K562 (cell line): ENCODE measurements around the gene SLC20A1. TPM values are rescaled to one million over a fixed set of nuclear protein-coding genes. Genes with fewer than 3 reads are reported as not detected.
A peak's percentile ranks its signal among the peaks of the same experiment; 100 is the strongest.

Source experiments
- ATAC-seq: fragments of 200-7000 bp; cut with Tn5 transposase; 3 replicates; pipeline ENCODE4 v1.9.1; 2020; ENCODE audit warnings: moderate library complexity
- BruUV-seq: library from RNA; stranded (reverse); fragments of 400-500 nt; replicated peaks from 2 replicates; lab custom pipeline; 2021; lab: Mats Ljungman, UMichigan
- CTCF ChIA-PET: fragments of 300-600 bp; formaldehyde crosslinking; extraction: SDS; loops from one replicate; lab custom pipeline; 2021; ENCODE audit warnings: low intra/inter-chr PET ratio; lab: Yijun Ruan, JAX
- POLR2A ChIA-PET: fragments of 300-600, 350-650 bp; sonication (Branson Sonifier 250); formaldehyde crosslinking; extraction: SDS; loops from one replicate; lab custom pipeline; 2021; ENCODE audit warnings: antibody characterized with exemption, inconsistent platforms; lab: Yijun Ruan, JAX
- DNase-seq, 4 experiments: peaks; one replicate each; pipeline versions ENCODE4 v3.0.0 to v3.0.0-alpha.2; 2011 to 2018; ENCODE audit warnings: low spot score in 3 of 4, mixed read lengths in 3 of 4; ENCODE audit errors: extremely low read depth in 1 of 4
- FAIRE-seq: peaks from 2 replicates; lab custom pipeline; 2011; peaks lifted over from hg19 to GRCh38; lab: Jason Lieb, UNC
- H2AFZ ChIP-seq: 2 replicates; pipeline ENCODE4 v1.6.0; 2011; ENCODE audit warnings: low read depth, low read length, control low read depth, inconsistent platforms
- H3K27ac ChIP-seq: fragments of 200-600 bp; 3 replicates; pipeline ENCODE4 v1.8.0; 2011; ENCODE audit warnings: low read depth, mild to moderate bottlenecking, control low read depth, inconsistent platforms, low read length, moderate library complexity, mixed read lengths; ENCODE audit errors: extremely low read depth
- H3K27me3 ChIP-seq, 2 experiments: fragments of 300-600 bp in 1 of 2; 2 replicates in 1 of 2; 3 replicates in 1 of 2; pipeline versions ENCODE4 v1.6.0 to v1.8.0; 2011; ENCODE audit warnings: inconsistent platforms in 2 of 2, low read length in 2 of 2, mild to moderate bottlenecking in 1 of 2, mixed read lengths in 1 of 2, moderate library complexity in 1 of 2; ENCODE audit not compliant: control insufficient read depth in 2 of 2, insufficient read depth in 2 of 2
- H3K36me3 ChIP-seq: fragments of 300-600 bp; 3 replicates; pipeline ENCODE4 v1.8.0; 2011; ENCODE audit warnings: mild to moderate bottlenecking, low read length, inconsistent platforms; ENCODE audit not compliant: control insufficient read depth, insufficient read depth
- H3K4me1 ChIP-seq, 2 experiments: fragments of 200-600 bp in 1 of 2; replicated peaks in 1 of 2; 2 replicates in 1 of 2; 3 replicates in 1 of 2; pipeline versions ENCODE4 v1.5.1 to v1.8.0; 2011; ENCODE audit warnings: inconsistent platforms in 2 of 2, low read length in 2 of 2, mild to moderate bottlenecking in 1 of 2, mixed read lengths in 1 of 2, moderate library complexity in 1 of 2; ENCODE audit not compliant: control insufficient read depth in 2 of 2, insufficient read depth in 2 of 2
- H3K4me2 ChIP-seq: 2 replicates; pipeline ENCODE4 v1.6.1; 2011; ENCODE audit warnings: low read length, control low read depth, inconsistent platforms, mixed read lengths; ENCODE audit not compliant: insufficient read depth
- H3K4me3 ChIP-seq: fragments of 200-600 bp; sonication (generic), shearing (Covaris generic); 2 replicates; pipeline ENCODE4 v1.5.1; 2016; ENCODE audit warnings: control low read depth, inconsistent platforms
- H3K79me2 ChIP-seq: fragments of 200-600 bp; 3 replicates; pipeline ENCODE4 v1.8.0; 2011; ENCODE audit warnings: low read length, inconsistent platforms; ENCODE audit not compliant: control insufficient read depth, insufficient read depth
- H3K9ac ChIP-seq, 2 experiments: 2 replicates each; pipeline versions ENCODE4 v1.6.0 to v1.6.1; 2011; ENCODE audit warnings: low read depth in 2 of 2, low read length in 2 of 2, control low read depth in 1 of 2, inconsistent platforms in 1 of 2, mild to moderate bottlenecking in 1 of 2, mixed read lengths in 1 of 2; ENCODE audit not compliant: insufficient read depth in 1 of 2
- H3K9me1 ChIP-seq: one replicate; pipeline ENCODE4 v1.6.0; 2011; ENCODE audit warnings: inconsistent platforms, mild to moderate bottlenecking, low read length, moderate library complexity; ENCODE audit not compliant: control insufficient read depth, insufficient read depth
- H3K9me3 ChIP-seq: replicated peaks from 2 replicates; pipeline ENCODE4 v1.5.1; 2011; ENCODE audit warnings: low read depth, low read length, inconsistent platforms; ENCODE audit not compliant: control insufficient read depth, insufficient read depth
- H4K20me1 ChIP-seq: replicated peaks from 2 replicates; pipeline ENCODE4 v1.6.1; 2011; ENCODE audit warnings: low read length, inconsistent platforms, mixed read lengths; ENCODE audit not compliant: control insufficient read depth, insufficient read depth
- CEBPB ChIP-seq: fragments of 450-650 bp; IDR thresholded peaks from 2 replicates; pipeline ENCODE4 v1.6.1; 2016; ENCODE audit warnings: missing genetic modification characterization, missing compliant biosample characterization
- FOXK2 ChIP-seq, 2 experiments: fragments of 450-650 bp; IDR thresholded peaks in 1 of 2; conservative IDR thresholded peaks in 1 of 2; 2 replicates each; pipeline ENCODE4 v1.6.1; 2016; ENCODE audit warnings: low read depth in 2 of 2, mild to moderate bottlenecking in 1 of 2
- KDM4B ChIP-seq, 2 experiments: fragments of 450-650 bp in 1 of 2; sonication (generic) in 1 of 2; IDR thresholded peaks; 2 replicates each; pipeline ENCODE4 v1.6.1; 2016 to 2017; ENCODE audit warnings: borderline replicate concordance in 2 of 2, antibody characterized with exemption in 1 of 2, low read depth in 1 of 2, mild to moderate bottlenecking in 1 of 2
- NUFIP1 ChIP-seq: fragments of 450-650 bp; IDR thresholded peaks from 2 replicates; pipeline ENCODE4 v1.6.1; 2018; ENCODE audit not compliant: partially characterized antibody
- WGBS: fragments of 100-300 bp; shearing (Covaris generic); methylation state at CpG from one replicate; pipeline ENCODE4 v1.1.6; 2016; ENCODE audit warnings: low coverage, mixed read lengths; ENCODE audit not compliant: insufficient coverage; ENCODE audit errors: missing lambda C conversion rate; 5-methylcytosine and 5-hydroxymethylcytosine counted together
- in situ Hi-C: fragments of 300-500 bp; cut with MboI; formaldehyde crosslinking; loops from 4 replicates; pipeline ENCODE4 v1.15.0; 2018; ENCODE audit warnings: inconsistent platforms, mixed read lengths
- intact Hi-C: fragments of 100-400 bp; cut with micrococcal nuclease; formaldehyde crosslinking; loops from 2 replicates; pipeline ENCODE4 v1.14.2; 2022
- polyA plus RNA-seq, 8 experiments: library from polyadenylated mRNA; depleted of rRNA in 4 of 8; stranded (reverse) in 5 of 8; unstranded in 3 of 8; fragments of >200 nt; fragmentation: Nextera tagmentation in 2 of 8; fragmentation: Illumina TruSeq in 1 of 8; extraction: Ambion mirVana in 2 of 8; extraction: Trizol in 1 of 8; gene quantifications; 2 replicates each; pipeline versions ENCODE4 v1.2.1 to v1.2.3, GENCODE V29; 2011 to 2014; ENCODE audit warnings: inconsistent platforms in 1 of 8, missing spikeins in 1 of 8
- total RNA-seq, 7 experiments: library from RNA; depleted of rRNA in 6 of 7; stranded (reverse); fragments of >200 nt in 6 of 7; fragmentation: Illumina TruSeq in 2 of 7; extraction: Trizol in 2 of 7; gene quantifications; 2 replicates each; pipeline versions ENCODE4 v1.2.1 to v1.2.3, GENCODE V29; 2011 to 2021; ENCODE audit warnings: low replicate concordance in 1 of 7
- TF ChIP-seq, protein P1 (sequence below): sonication (generic); IDR thresholded peaks from 2 replicates; pipeline ENCODE4 v1.6.1; 2016
- TF ChIP-seq, protein P2 (sequence below): sonication (generic); formaldehyde crosslinking; IDR thresholded peaks from 2 replicates; pipeline ENCODE4 v1.8.1; 2023; ENCODE audit warnings: mild to moderate bottlenecking, missing genetic modification reagents
- TF ChIP-seq, protein P3 (sequence below), 2 experiments: fragments of 450-650 bp in 1 of 2; sonication (generic) in 1 of 2; formaldehyde crosslinking in 1 of 2; IDR thresholded peaks; 2 replicates each; pipeline versions ENCODE4 v1.7.1 to v1.9.0; 2016 to 2022; ENCODE audit warnings: inconsistent platforms in 1 of 2, mild to moderate bottlenecking in 1 of 2, missing genetic modification reagents in 1 of 2

The SLC20A1 gene
- total and polyA plus RNA-seq, 9 of the 15 experiments (the other 6 are each of a cell fraction or from before 2014, with no cell fraction given), result 53.8 to 150 (median 74.7) TPM

DNA sequence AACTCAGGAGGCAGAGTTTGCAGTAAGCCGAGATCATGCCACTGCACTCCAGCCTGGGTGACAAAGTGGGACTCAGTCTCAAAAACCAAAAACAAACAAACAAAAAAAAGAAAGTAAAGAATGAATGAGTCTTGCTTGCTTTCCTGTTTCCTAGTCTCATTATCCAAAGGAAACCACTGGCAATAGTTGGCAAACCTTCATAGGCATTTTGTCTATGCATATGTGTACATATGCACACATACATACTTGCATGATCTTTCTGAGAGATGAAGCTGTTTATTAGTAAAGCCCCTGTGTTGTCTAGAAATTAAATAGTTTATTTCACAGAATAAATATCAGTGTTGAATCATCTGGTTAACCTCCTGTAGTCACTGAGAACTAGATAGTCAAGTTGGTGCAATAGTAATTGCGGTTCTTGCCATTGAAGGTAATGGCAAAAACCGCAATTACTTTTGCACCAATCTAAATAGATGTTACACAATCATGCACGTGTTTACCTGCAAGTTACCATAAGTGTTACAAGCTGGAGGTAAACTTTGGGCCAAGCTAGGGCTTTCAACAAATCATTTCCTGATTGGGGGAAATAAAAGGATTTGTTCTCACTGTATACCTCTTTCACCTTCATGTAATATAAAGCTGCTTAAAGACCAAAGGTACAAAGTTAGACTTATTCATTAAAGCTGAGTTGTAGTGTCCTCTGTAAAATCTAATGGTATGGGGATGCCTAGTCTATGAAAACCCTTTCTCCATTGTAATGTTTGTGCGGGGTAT lies 24.7 kb downstream of the SLC20A1 start:
- no peak for FAIRE-seq
- BruUV-seq, result no TSS peak
- 48% methylated on average over 5 of the region's 5 CpGs for WGBS
- TF ChIP-seq FOXK2 (conservative IDR thresholded peaks at IDR 0.05 in 1 of 2, IDR thresholded peaks at IDR 0.05 in 1 of 2; ENCODE audit: low read depth in 2 of 2) (no peak), NUFIP1 (no peak), CEBPB (tag) (peak; percentile 86), KDM4B (IDR thresholded peaks at IDR 0.05; ENCODE audit: borderline replicate concordance in 2 of 2, low read depth in 1 of 2) (no peak)
- TF ChIP-seq, protein P1, sequence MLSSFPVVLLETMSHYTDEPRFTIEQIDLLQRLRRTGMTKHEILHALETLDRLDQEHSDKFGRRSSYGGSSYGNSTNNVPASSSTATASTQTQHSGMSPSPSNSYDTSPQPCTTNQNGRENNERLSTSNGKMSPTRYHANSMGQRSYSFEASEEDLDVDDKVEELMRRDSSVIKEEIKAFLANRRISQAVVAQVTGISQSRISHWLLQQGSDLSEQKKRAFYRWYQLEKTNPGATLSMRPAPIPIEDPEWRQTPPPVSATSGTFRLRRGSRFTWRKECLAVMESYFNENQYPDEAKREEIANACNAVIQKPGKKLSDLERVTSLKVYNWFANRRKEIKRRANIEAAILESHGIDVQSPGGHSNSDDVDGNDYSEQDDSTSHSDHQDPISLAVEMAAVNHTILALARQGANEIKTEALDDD, result 0 out of 2 replicates have a peak, but pooled peaks have one; percentile 21
- TF ChIP-seq, protein P2, sequence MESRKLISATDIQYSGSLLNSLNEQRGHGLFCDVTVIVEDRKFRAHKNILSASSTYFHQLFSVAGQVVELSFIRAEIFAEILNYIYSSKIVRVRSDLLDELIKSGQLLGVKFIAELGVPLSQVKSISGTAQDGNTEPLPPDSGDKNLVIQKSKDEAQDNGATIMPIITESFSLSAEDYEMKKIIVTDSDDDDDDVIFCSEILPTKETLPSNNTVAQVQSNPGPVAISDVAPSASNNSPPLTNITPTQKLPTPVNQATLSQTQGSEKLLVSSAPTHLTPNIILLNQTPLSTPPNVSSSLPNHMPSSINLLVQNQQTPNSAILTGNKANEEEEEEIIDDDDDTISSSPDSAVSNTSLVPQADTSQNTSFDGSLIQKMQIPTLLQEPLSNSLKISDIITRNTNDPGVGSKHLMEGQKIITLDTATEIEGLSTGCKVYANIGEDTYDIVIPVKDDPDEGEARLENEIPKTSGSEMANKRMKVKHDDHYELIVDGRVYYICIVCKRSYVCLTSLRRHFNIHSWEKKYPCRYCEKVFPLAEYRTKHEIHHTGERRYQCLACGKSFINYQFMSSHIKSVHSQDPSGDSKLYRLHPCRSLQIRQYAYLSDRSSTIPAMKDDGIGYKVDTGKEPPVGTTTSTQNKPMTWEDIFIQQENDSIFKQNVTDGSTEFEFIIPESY (CRISPR knock-in tag), result no peak
- TF ChIP-seq, protein P3, sequence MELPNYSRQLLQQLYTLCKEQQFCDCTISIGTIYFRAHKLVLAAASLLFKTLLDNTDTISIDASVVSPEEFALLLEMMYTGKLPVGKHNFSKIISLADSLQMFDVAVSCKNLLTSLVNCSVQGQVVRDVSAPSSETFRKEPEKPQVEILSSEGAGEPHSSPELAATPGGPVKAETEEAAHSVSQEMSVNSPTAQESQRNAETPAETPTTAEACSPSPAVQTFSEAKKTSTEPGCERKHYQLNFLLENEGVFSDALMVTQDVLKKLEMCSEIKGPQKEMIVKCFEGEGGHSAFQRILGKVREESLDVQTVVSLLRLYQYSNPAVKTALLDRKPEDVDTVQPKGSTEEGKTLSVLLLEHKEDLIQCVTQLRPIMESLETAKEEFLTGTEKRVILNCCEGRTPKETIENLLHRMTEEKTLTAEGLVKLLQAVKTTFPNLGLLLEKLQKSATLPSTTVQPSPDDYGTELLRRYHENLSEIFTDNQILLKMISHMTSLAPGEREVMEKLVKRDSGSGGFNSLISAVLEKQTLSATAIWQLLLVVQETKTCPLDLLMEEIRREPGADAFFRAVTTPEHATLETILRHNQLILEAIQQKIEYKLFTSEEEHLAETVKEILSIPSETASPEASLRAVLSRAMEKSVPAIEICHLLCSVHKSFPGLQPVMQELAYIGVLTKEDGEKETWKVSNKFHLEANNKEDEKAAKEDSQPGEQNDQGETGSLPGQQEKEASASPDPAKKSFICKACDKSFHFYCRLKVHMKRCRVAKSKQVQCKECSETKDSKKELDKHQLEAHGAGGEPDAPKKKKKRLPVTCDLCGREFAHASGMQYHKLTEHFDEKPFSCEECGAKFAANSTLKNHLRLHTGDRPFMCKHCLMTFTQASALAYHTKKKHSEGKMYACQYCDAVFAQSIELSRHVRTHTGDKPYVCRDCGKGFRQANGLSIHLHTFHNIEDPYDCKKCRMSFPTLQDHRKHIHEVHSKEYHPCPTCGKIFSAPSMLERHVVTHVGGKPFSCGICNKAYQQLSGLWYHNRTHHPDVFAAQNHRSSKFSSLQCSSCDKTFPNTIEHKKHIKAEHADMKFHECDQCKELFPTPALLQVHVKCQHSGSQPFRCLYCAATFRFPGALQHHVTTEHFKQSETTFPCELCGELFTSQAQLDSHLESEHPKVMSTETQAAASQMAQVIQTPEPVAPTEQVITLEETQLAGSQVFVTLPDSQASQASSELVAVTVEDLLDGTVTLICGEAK (IDR thresholded peaks at IDR 0.05), result peak; percentile 75
- TF ChIP-seq, protein P3 (CRISPR knock-in tag; IDR thresholded peaks at IDR 0.05), result no peak

More for the DNA sequence above, 24.7 kb downstream of the SLC20A1 start:
- ATAC-seq (no peak), DNase-seq (no peak)
- H3K9me3 ChIP-seq, result no peaks in the 10 kb centered on the region
- POLR2A ChIA-PET, result interaction anchor here (0.8 to 2.4 kb wide), 5 partner anchors 8 to 22 kb away, joined by 3 to 9 read pairs (median 5); no protein-coding TSS in a partner anchor
- H3K27me3 ChIP-seq, result no peaks in the 10 kb centered on the region
- intact Hi-C loops, result no loop called here
- H3K9me1 ChIP-seq, result no peaks in the 10 kb centered on the region
- H3K27ac ChIP-seq, result no peak overlapping the region
- in situ Hi-C loops, result no loop called here
- H3K4me2 ChIP-seq, result no peak overlapping the region
- no peak overlapping the region for H3K9ac ChIP-seq
- H3K79me2 ChIP-seq, result no peaks in the 10 kb centered on the region
- no peak overlapping the region for H2AFZ ChIP-seq
- H3K36me3 ChIP-seq, result peaks cover 3% of the 10 kb centered on the region; the same call in 2 of the 3 replicates
- H3K4me3 ChIP-seq, result no peak overlapping the region
- peaks cover 13 to 40% of the 10 kb centered on the region in 2 experiments; a peak in 4 of 5 replicates for H3K4me1 ChIP-seq
- H4K20me1 ChIP-seq, result no peaks in the 10 kb centered on the region
- CTCF ChIA-PET, result no interaction called here
